ENCODE data around the gene TMEM38B. TPM values are rescaled to one million over a fixed set of nuclear protein-coding genes. Genes with fewer than 3 reads are reported as not detected.
"Not testable (repeated sequence)": the region's sequence is repeated elsewhere in the genome, so short reads cannot be mapped to it uniquely, and the experiment has no call there.

The TMEM38B gene
- total RNA-seq, 1 experiment from 2014 or later: 30.6 TPM

DNA sequence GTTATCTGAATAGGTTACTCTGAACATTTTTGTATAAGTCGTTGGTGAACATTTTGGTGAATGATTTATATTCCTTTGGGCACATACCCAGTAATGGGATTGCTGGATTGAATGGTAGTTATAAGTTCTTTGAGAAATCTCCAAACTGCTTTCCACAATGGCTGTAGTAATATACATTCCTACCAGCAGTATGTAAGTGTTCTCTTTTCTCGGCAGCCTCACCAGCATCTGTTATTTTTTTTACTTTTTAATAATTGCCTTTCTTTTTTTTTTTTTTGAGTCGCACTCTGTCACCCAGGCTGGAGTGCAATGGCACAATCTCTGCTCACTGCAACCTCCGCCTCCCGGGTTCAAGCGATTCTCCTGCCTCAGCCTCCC lies 89.1 kb downstream of the TMEM38B start:
- POLR2A ChIA-PET; H3K36me3 ChIP-seq (ENCODE audit: control insufficient read depth, insufficient read depth, low read length); H3K4me3 ChIP-seq (ENCODE audit: low read depth in 2 of 2, low read length in 2 of 2); H3K27me3 ChIP-seq (ENCODE audit: control insufficient read depth, insufficient read depth, low read length); H3K4me1 ChIP-seq (ENCODE audit: control insufficient read depth, insufficient read depth, low read length); in situ Hi-C loops (cut with HindIII; ENCODE audit: low pct_unique_long_range_greater_than_20kb, low sequenced_read_pairs); DNase-seq (ENCODE audit: low read depth, low spot score); CTCF ChIA-PET; ATAC-seq; intact Hi-C loops (cut with micrococcal nuclease; ENCODE audit: unreplicated experiment); H3K27ac ChIP-seq (ENCODE audit: low read length); H3K9me3 ChIP-seq (ENCODE audit: control insufficient read depth, insufficient read depth, low read depth, low read length); BruUV-seq (replicated peaks): not testable (repeated sequence)

- BruUV-seq (replicated peaks); in situ Hi-C loops (cut with HindIII; ENCODE audit: low pct_unique_long_range_greater_than_20kb, low sequenced_read_pairs); ATAC-seq; intact Hi-C loops (cut with micrococcal nuclease; ENCODE audit: unreplicated experiment); H3K4me1 ChIP-seq (ENCODE audit: control insufficient read depth, insufficient read depth, low read length); H3K36me3 ChIP-seq (ENCODE audit: control insufficient read depth, insufficient read depth, low read length); H3K27ac ChIP-seq (ENCODE audit: low read length); DNase-seq (ENCODE audit: low read depth, low spot score); CTCF ChIA-PET; POLR2A ChIA-PET; H3K4me3 ChIP-seq (ENCODE audit: low read depth in 2 of 2, low read length in 2 of 2); H3K27me3 ChIP-seq (ENCODE audit: control insufficient read depth, insufficient read depth, low read length); H3K9me3 ChIP-seq (ENCODE audit: control insufficient read depth, insufficient read depth, low read depth, low read length): not testable (repeated sequence)
Measured at GRCh38 chr9:105786796-105787195, 92.5 kb downstream of the TMEM38B start.

GRCh38 chr9:105816202-105816744 lies 121.9 kb downstream of the TMEM38B start:
- intact Hi-C loops (cut with micrococcal nuclease; ENCODE audit: unreplicated experiment) (no loop called here), in situ Hi-C loops (cut with HindIII; ENCODE audit: low pct_unique_long_range_greater_than_20kb, low sequenced_read_pairs) (no loop called here)
- TF ChIP-seq TCF7L2 (IDR thresholded peaks at IDR 0.05; ENCODE audit: low read depth, low read length) (no peak), SIN3A (IDR thresholded peaks at IDR 0.05; ENCODE audit: borderline replicate concordance, insufficient read depth, low read depth, low read length) (no peak), CTCF (IDR thresholded peaks at IDR 0.05) (no peak), POLR2AphosphoS5 (IDR thresholded peaks at IDR 0.05; ENCODE audit: low read depth, low read length) (no peak), REST (IDR thresholded peaks at IDR 0.05; ENCODE audit: insufficient read depth in 1 of 2, low read depth in 2 of 2, low read length in 1 of 2) (no peak)
- ChIA-PET POLR2A (no interaction called here), CTCF (no interaction called here)
- Histone ChIP-seq H3K27me3 (ENCODE audit: control insufficient read depth, insufficient read depth, low read length) (no peaks in the 10 kb centered on the region), H3K9me3 (ENCODE audit: control insufficient read depth, insufficient read depth, low read depth, low read length) (no peaks in the 10 kb centered on the region), H3K4me3 (ENCODE audit: low read depth in 2 of 2, low read length in 2 of 2) (no peak overlapping the region), H3K36me3 (ENCODE audit: control insufficient read depth, insufficient read depth, low read length) (no peaks in the 10 kb centered on the region), H3K4me1 (ENCODE audit: control insufficient read depth, insufficient read depth, low read length) (no peaks in the 10 kb centered on the region), H3K27ac (ENCODE audit: low read length) (no peak overlapping the region)
- DNase-seq (ENCODE audit: low read depth, low spot score): no peak
- no TSS peak for BruUV-seq (replicated peaks)
- no peak for ATAC-seq

Measured in Panc1 (cell line).